ENCODE results near the gene NCKIPSD. TPM values are rescaled to one million over a fixed set of nuclear protein-coding genes. Genes with fewer than 3 reads are reported as not detected.

The NCKIPSD gene
- total RNA-seq, 1 experiment from 2014 or later: 36.9 TPM

GRCh38 chr3:48695393-48695753 is 9.7 kb upstream of the NCKIPSD start:
- ChIA-PET CTCF (interaction anchor here (1.4 kb wide), 1 partner anchor 9 kb away, joined by 8 read pairs; the partner anchor contains the start of gene NCKIPSD), POLR2A (no interaction called here), RAD21 (ENCODE audit: low non-redundant PET in 1 of 2, low total read pairs in 2 of 2, uncharacterized antibody in 2 of 2, unreplicated experiment in 2 of 2) (no interaction called here)
- Histone ChIP-seq H3K27ac (ENCODE audit: low read depth, low read length) (peak overlapping the region; percentile 73), H3K79me2 (ENCODE audit: insufficient read depth, low read length) (peaks cover 90% of the 10 kb centered on the region), H3K27me3 (ENCODE audit: insufficient read depth, low read length) (no peaks in the 10 kb centered on the region), H2AFZ (ENCODE audit: low read depth, low read length, poor library complexity, severe bottlenecking) (no peak overlapping the region), H3K4me3 (replicated peaks in 1 of 2; ENCODE audit: low read depth in 1 of 2, low read length in 2 of 2) (peak overlapping the region in 1 of 2 experiments; percentile 38; a peak in 2 of 4 replicates), H3K36me3 (ENCODE audit: control insufficient read depth in 1 of 2, insufficient read depth in 2 of 2, low read length in 2 of 2) (peaks cover 53 to 56% of the 10 kb centered on the region in 2 experiments), H3K9me2 (ENCODE audit: insufficient read depth) (no peaks in the 10 kb centered on the region), H4K20me1 (ENCODE audit: insufficient read depth) (peaks cover 19% of the 10 kb centered on the region; the same call in 1 of the 2 replicates), H3K9me3 (ENCODE audit: control insufficient read depth in 1 of 2, insufficient read depth in 1 of 2, low read depth in 1 of 2, low read length in 2 of 2) (no peaks in the 10 kb centered on the region), H3K4me2 (ENCODE audit: low read length) (peak overlapping the region; percentile 83), H3K9ac (ENCODE audit: low read length) (peak overlapping the region; percentile 60), H3K4me1 (ENCODE audit: control insufficient read depth in 1 of 2, insufficient read depth in 2 of 2, low read length in 2 of 2) (peaks cover 26 to 38% of the 10 kb centered on the region in 2 experiments)
- no peak for DNase-seq (ENCODE audit: low read depth, low spot score)
- BruUV-seq (replicated peaks): no TSS peak
- ATAC-seq: peak; percentile 48
- intact Hi-C loops (cut with micrococcal nuclease): no loop called here
- TF ChIP-seq CEBPB (IDR thresholded peaks at IDR 0.05; ENCODE audit: low read depth) (no peak), YY1 (IDR thresholded peaks at IDR 0.05; ENCODE audit: extremely low read depth, insufficient replicate concordance, low read depth, low read length) (no peak), EGR1 (IDR thresholded peaks at IDR 0.05; ENCODE audit: low read depth) (no peak), FOSL1 (IDR thresholded peaks at IDR 0.05; ENCODE audit: low read depth) (no peak), POLR2A (IDR thresholded peaks at IDR 0.05; ENCODE audit: borderline replicate concordance, extremely low read depth, insufficient read depth, insufficient read length) (no peak)

- Histone ChIP-seq H3K9ac (ENCODE audit: low read length) (peak overlapping the region; percentile 60), H3K9me2 (ENCODE audit: insufficient read depth) (no peaks in the 10 kb centered on the region), H3K27ac (ENCODE audit: low read depth, low read length) (peak overlapping the region; percentile 73), H3K79me2 (ENCODE audit: insufficient read depth, low read length) (peaks cover 84% of the 10 kb centered on the region), H3K4me1 (ENCODE audit: control insufficient read depth in 1 of 2, insufficient read depth in 2 of 2, low read length in 2 of 2) (peaks cover 26 to 38% of the 10 kb centered on the region in 2 experiments), H2AFZ (ENCODE audit: low read depth, low read length, poor library complexity, severe bottlenecking) (no peak overlapping the region), H3K9me3 (ENCODE audit: control insufficient read depth in 1 of 2, insufficient read depth in 1 of 2, low read depth in 1 of 2, low read length in 2 of 2) (no peaks in the 10 kb centered on the region), H3K36me3 (ENCODE audit: control insufficient read depth in 1 of 2, insufficient read depth in 2 of 2, low read length in 2 of 2) (peaks cover 54 to 59% of the 10 kb centered on the region in 2 experiments), H3K4me2 (ENCODE audit: low read length) (peak overlapping the region; percentile 83), H3K4me3 (replicated peaks in 1 of 2; ENCODE audit: low read depth in 1 of 2, low read length in 2 of 2) (peak overlapping the region in 1 of 2 experiments; percentile 38; a peak in 3 of 4 replicates), H4K20me1 (ENCODE audit: insufficient read depth) (peaks cover 19% of the 10 kb centered on the region; the same call in 1 of the 2 replicates), H3K27me3 (ENCODE audit: insufficient read depth, low read length) (no peaks in the 10 kb centered on the region)
- ChIA-PET RAD21 (ENCODE audit: low non-redundant PET in 1 of 2, low total read pairs in 2 of 2, uncharacterized antibody in 2 of 2, unreplicated experiment in 2 of 2) (no interaction called here), CTCF (interaction anchor here (1.4 kb wide), 1 partner anchor 9 kb away, joined by 8 read pairs; the partner anchor contains the start of gene NCKIPSD), POLR2A (no interaction called here)
- intact Hi-C loops (cut with micrococcal nuclease): no loop called here
- TF ChIP-seq JUND (IDR thresholded peaks at IDR 0.05) (0 out of 2 replicates have a peak, but pooled peaks have one; percentile 16), FOSL1 (IDR thresholded peaks at IDR 0.05; ENCODE audit: low read depth) (peak; percentile 45; the same call in 1 of the 2 replicates), POLR2AphosphoS5 (IDR thresholded peaks at IDR 0.05; ENCODE audit: low read depth, low read length) (no peak), ZNF274 (IDR thresholded peaks at IDR 0.05; ENCODE audit: low read depth, low read length) (no peak), SRF (IDR thresholded peaks at IDR 0.05; ENCODE audit: low read depth) (no peak), EGR1 (IDR thresholded peaks at IDR 0.05; ENCODE audit: low read depth) (peak; percentile 59; the same call in 1 of the 2 replicates), CEBPB (IDR thresholded peaks at IDR 0.05; ENCODE audit: low read depth) (peak; percentile 75), SP1 (IDR thresholded peaks at IDR 0.05; ENCODE audit: low read depth) (0 out of 2 replicates have a peak, but pooled peaks have one; percentile 14), ZBTB33 (IDR thresholded peaks at IDR 0.05; ENCODE audit: extremely low read depth, insufficient replicate concordance, low read length) (no peak), RAD21 (IDR thresholded peaks at IDR 0.05; ENCODE audit: low read depth) (no peak)
- no TSS peak for BruUV-seq (replicated peaks)
- ATAC-seq: peak; percentile 81
- peak; percentile 32 for DNase-seq (ENCODE audit: low read depth, low spot score)
Measured at GRCh38 chr3:48694610-48695392, 9.1 kb upstream of the NCKIPSD start.
